ENCODE measurements around the gene ACP7.
"Not testable (repeated sequence)": the region's sequence is repeated elsewhere in the genome, so short reads cannot be mapped to it uniquely, and the experiment has no call there.

ACP7 gene

DNA sequence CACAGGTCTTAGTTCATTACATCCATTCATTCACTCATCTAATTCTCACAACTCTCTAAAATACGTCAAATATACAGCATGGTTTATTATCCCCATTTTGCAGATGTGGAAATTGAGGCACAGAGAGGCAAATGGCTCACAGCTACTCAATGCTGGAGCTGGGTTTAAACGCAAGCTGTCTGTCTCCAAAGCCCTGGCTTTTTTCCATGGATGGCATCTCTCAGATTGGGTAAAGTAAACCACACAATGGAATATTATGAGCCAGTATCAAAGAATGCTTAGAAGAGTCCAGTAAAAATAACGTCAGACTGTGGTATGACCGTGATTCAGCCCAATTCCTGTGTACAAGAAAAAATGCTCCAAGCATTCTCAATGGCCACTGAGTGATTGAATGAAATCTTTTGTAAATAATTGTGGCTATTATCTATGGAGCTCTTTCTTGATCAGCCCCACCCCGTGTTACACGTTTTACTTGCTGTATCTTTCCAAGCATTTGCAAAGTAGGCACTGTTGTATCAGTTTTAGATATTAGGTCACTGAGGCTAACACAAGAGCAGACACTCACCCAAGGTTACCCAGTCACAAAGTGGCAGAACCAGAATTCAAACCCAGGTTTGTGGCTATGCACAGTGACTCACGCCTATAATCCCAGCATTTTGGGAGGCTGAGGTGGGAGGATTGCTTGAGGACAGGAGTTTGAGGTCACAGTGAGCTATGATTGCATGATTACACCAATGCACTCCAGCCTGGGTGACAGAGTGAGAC, 5.5 kb upstream of the ACP7 start:
- no peak for DNase-seq

DNA sequence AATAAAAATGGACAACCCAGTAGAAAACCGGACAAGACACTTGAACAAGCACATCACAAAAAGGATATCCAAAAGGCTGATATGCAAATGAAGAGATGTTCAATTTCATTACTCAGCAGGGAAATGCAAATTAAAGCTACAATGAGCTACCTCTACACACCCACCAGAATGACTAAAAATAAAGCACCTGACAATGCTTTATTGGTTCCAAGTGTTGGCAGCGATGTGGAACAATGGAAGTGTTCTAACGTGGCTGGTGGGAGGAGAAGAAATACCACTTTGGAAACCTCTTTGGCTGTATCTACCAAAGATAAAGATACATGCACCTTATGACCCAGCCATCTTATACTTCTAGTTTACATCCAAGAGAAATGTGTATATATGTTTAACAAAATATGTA, 3.7 kb upstream of the ACP7 start:
- DNase-seq = no peak

DNA sequence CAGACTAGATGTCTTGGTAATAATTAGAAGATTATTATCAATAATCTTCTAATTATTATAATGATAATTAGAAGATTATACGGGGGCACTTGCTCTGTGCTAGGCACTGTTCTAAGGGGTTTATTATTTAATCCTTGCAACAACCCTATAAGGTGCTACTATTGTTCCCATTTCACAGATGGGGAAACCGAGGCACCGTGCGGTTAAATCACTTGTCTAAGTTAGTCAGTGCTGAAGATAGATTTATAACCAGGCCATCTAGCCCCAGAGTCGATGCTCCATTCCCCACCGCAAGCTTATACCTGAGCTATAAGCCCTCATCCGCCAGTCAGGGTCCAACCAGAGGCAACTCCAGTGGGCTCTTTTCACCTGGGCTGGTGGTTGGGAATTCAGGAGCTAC, 2.0 kb upstream of the ACP7 start:
- no peak for DNase-seq

DNA sequence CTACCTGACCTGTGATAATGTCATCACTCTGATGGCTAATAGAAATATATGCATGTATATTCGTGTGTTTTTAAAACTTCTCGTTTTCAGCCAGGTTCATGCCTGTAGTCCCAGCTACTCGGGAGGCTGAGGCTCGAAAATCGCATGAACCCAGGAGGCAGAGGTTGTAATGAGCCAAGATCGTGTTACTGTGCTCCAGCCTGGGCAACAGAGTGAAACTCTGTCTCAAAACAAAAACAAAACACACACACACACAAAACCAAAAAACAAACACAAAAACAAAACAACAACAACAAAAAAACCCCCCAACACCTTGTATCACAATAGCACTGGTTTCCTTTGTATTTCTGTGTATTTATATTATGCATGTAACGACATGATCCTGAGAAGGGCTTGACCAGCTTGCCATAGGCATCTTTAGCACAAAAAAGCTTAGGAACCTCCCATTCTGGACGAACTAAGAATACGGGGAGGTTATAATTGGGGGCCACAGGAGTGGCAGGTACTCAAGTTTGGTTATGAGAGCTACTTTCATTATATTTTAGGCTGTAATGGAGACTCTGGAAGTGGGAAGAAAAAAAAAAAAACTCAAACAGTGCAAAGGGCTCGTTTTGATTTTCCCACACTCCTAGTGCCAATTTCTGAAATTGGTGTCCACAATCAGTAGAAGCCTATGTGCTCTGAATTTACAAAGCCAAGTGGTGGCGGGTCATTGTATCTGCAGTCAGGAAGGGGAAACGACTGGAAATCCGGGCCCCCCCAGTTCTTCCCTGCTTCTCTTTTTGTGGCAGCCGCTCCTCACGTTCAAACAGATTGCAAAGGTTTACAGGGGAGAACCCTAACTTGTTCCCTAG, 1.2 kb upstream of the ACP7 start:
- no peak for DNase-seq

DNA sequence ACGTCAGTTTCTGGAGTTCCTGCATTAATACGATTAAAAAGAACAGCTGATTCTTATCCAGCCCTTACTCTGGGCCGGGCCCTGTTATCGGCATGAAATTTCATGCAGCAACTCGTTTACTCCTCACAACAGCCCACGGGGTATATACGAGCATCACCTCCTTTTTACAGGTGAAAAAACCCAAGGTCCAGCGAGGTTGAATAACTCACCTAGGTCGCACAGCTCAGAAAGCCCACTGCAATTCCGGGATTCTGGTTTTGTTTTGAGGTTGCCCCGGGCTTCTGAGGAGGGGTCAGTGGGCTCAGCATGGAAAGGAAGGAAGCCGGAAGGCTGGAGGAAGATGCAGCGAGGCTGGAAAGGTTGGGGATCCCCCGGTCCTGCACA, 577 bp upstream of the ACP7 start:
- DNase-seq = no peak

DNA sequence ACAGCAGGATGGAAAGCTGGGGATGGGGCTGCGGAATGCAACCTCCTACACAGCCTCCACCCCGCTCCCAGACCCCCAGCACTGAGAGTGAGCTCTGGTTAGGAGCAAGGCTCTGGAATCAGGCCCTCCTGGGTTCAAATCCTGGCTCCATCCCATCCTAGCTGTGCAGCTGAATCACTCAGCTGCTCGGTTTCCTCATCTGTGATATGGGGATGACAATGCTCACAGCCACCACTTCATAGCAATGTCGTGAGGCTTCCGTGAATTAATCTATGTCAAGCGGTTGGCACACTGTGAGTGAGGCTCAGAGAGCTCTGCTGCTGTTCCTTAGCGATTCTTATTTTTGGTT, 538 bp downstream of the ACP7 start:
- DNase-seq = no peak

DNA sequence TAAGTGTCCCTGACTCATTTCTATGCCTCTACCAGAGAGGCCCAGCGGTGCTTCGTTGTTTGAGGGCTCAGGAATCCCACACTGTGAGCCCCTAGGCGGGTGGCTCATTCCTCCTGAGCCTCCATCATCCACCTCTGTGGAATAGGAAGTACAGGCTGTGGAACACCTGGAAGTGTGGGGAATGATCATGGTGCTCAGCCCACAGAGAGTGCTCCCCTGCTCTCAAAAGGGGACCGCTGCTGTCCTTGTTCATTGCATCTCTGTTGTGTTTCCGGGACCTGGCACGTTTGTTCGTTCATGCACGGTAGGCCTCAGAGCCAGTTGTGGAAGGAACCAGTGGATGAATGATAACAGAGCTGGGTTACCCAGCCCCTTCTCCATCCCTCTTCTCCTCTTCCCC, 1.2 kb downstream of the ACP7 start:
- no peak for DNase-seq

DNA sequence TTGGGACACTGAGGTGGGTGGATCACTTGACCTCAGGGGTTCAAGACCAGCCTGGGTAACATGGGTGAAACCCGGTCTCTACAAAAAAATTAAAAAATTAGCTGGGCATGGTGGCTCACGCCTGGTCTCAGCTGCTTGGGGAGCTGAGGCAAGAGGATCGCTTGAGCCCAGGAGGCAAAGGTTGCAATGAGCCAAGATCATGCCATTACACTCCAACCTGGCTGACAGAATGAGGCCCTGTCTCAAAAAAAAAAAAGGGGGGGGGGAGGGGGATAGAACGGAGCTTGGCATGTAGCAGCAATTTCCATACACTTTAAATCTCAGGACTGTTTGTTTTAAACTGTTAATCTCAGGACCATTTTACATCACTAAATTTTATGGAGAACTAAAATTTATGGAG, 2.2 kb downstream of the ACP7 start:
- no peak for DNase-seq

DNA sequence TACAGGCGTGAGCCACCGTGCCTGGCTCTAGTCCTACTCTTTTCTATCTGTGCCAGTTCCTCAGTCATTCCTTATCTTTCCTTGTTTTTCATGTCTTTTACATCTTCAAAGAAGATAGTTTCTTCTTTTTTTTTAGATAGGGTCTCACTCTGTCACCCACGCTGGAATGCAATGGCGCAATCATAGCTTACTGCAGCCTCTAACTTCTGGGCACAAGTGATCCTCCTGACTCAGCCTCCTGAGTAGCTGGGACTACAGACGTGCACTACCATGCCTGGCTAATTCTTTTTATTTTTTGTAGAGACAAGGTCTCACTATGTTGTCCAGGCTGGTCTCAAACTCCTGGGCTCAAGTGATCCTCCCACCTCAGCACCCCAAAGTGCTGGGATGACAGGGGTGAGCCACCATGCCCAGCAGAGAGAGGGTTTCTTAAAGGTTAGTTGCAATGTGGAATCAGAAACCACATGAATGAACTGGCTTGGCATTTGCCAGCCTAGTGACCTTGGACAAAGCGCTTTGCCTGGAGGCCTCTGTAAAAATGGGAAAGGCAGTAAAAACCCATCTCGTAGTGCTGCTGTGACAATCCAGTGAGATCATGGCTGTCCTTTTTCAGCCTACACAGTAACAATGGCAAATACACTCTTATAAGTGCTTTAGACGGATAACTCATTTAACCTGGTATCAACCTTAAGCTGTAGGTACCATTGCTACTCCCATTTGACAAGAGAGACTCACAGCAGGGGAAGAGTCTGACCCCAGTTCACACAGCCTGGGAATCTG, 3.9 kb downstream of the ACP7 start:
- no peak for DNase-seq

DNA sequence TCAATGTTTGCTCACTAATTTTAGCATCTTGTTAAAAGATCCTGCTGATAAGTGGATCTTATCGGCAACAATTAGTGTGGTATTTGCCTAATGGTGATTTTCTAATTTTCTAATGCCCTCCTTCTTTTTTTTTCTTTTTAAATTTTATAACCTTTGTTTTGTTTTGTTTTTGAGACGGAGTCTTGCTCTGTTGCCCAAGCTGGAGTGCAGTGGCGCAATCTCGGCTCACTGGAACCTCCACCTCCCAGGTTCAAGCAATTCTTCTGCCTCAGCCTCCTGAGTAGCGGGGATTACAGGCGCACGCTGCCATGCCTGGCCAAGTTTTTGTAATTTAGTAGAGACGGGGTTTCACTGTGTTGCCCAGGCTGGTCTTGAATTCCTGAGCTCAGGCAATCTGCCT, 5.8 kb downstream of the ACP7 start:
- not testable (repeated sequence) for DNase-seq

DNA sequence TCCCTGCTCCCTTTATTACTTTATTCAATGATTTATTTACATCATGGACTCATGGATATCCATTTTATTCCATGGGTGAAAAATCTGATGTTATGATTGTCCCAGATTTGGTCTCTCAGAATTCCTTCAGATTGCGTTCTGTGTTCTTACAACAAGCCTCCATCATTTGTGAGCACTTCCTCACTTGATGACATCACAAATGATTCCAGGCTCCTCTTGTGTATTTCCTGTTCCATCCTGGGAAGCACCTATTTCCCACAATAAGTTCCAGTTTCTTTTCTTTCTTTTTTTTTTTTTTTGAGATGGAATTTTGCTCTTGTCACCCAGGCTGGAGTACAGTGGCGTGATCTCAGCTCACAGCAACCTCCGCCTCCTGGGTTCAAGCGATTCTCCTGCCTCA, 6.7 kb downstream of the ACP7 start:
- no peak for DNase-seq

DNA sequence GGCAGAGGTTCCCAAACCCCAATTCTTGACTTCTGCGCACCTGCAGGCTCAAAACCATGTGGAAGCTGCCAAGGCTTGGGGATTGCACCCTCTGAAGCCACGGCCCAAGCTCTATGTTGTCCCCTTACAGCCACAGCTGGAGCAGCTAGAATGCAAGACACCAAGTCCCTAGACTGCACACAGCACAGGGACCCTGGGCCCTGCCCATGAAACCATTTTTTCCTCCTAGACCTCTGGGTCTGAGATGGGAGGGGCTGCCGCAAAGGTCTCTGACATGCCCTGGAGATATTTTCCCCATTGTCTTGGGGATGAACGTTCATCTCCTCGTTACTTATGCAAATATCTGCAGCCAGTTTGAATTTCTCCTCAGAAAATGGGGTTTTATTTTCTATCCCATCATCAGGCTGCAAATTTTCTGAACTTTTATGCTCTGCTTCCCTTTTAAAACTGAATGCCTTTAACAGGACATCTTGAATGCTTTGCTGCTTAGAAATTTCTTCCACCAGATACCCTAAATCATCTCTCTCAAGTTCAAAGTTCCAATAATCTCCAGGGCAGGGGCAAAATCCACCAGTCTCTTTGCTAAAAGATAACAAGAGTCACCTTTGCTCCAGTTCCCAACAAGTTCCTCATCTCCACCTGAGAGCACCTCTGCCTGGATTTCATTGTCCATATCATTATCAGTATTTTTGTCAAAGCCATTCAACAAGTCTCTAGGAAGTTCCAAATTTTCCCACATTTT, 11.8 kb downstream of the ACP7 start:
- not testable (repeated sequence) for DNase-seq

DNA sequence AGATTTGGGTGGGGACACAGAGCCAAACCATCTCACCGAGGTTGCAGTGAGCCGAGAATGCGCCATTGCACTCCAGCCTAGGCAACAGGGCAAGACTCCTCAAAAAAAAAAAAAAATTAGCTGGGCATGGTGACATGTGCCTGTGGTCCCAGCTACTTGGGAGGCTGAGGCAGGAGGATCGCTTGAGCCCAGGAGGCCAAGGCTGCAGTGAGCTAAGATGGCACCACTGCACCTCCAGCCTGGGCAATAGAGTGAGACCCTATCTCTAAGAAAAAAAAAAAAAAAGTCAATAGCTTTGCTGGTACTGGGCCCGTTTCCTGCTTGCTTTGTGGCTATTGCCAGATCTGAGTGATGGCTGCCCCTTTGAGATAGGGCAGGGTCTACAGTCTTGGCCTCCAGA, 13.1 kb downstream of the ACP7 start:
- no peak for DNase-seq

DNA sequence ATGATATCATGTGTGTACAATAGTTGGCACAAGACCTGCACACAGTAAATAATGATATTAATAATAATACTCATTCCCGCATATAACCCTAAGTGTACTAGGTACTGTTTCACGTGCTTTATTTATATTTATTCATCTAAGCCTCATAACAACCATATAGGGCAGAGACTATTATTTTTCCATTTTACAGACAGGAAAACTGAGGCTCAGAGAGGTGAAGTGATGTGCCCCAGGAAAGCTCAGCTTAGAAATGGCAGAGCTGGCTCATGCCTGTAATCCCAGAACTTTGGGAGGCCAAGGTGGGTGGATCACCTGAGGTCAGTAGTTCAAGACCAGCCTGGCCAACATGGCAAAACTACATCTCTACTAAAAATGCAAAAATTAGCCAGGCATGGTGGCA, 13.6 kb downstream of the ACP7 start:
- DNase-seq = no peak

DNA sequence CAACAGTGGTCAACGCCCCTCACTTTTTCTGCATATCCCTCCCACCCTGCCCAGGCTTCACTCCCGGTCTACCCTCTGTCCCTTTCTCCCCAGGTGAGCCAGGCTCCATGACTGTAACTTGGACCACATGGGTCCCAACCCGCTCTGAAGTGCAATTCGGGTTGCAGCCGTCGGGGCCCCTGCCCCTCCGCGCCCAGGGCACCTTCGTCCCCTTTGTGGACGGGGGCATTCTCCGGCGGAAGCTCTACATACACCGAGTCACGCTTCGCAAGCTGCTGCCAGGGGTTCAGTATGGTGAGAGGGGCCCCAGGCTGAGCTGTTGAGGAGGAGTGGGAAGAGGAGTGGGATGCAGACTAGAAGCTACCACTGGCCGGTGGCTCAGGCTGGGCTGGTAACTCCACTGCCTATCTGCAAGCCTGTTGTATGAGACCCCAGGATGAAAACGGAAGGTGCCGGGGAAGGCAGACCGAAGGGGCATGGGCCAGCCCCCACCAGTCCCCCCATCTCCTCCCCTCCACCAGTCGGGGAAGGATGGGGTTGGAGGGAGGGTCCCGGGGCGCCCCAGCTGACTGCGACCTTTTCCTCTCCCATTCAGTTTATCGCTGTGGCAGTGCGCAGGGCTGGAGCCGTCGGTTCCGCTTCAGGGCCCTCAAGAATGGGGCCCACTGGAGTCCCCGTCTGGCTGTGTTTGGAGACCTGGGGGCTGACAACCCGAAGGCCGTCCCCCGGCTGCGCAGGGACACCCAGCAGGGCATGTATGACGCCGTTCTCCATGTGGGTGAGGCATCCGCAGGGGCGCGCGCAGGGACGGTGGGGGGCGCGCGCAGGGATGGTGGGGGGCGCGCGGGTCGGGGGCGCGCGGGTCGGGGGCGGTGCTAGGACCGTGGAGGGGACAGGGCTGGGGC, 14.4 kb downstream of the ACP7 start:
- DNase-seq = no peak

DNA sequence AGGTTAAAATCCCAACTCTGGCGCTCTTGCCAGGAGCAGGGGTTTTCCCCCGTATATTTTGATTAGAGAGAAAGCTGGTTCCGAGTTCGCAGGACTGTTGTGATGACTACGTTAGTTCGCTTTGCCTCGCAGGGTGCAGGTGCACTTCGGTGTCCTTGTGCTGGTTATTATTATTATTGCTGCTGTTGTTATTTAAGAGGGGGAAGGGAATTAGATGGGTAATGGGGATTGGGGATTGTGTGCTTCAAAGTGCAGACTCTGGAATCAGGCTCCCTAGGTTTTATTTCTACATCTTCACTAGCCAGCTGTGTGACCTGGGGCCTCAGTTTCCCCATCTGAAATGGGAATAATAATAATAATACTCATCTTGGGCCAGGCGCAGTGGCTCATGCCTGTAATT, 15.2 kb downstream of the ACP7 start:
- DNase-seq = no peak

DNA sequence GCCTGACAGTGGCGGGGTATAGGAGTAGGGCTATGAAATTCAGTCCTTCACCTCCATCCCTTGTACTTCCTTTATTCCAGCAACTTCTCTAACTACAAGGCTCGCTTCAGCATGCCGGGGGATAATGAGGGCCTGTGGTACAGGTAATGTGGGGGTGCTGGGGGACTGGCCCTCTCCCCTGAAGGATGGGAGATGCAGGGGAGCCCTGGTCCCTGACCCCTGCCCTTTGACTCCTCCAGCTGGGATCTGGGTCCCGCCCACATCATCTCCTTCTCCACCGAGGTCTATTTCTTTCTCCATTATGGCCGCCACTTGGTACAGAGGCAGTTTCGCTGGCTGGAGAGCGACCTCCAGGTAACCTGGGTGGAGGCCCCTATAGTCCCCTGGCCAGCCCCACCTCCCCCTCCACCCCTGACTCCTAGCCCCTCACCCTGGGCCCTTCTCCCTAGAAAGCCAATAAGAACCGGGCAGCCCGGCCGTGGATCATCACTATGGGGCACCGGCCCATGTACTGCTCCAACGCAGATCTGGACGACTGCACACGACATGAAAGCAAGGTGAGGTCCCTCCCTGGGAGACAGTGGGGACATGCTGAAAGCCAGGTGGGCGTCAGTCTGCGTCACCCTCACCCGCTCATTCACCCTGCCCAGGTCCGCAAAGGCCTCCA, 16.5 kb downstream of the ACP7 start:
- no peak for DNase-seq

DNA sequence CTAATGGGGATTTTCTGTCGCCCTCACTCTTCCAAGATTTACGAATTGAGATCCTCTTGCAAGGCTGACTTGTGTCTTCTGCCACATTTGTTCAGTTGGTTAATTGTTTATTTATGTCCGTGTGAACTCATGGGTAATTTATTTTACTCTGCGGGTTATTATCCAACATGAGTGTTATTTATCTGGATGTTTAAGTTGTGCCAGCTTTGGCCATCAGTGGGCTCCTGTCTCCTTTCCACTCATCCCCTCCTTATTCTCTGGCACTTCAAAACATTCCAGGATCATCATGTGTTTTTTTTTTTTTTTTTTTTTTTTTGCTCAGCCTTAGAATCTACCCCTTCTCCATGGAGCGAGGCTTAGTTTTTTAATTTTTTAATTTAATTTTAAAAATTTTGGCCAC, 19.0 kb downstream of the ACP7 start:
- no peak for DNase-seq

DNA sequence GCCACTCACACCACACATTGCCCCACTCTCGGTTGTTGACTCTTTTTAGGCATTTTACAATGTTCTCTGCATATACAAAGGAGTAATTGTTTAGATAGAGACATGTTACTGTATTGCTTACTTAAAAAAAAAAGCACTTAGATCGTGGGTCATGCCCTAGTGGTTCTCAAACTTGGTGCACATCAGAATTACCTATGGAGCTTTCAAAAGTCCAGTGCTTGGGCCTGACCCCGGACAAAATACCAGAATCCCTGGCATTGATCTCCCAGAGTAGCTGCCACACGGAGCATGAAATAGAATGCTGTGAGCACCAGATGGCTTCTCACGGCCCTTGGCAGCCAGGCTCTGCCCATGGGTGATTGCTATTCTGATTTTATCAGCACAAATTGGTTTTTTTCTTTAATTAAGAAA, 20.0 kb downstream of the ACP7 start:
- DNase-seq = no peak

DNA sequence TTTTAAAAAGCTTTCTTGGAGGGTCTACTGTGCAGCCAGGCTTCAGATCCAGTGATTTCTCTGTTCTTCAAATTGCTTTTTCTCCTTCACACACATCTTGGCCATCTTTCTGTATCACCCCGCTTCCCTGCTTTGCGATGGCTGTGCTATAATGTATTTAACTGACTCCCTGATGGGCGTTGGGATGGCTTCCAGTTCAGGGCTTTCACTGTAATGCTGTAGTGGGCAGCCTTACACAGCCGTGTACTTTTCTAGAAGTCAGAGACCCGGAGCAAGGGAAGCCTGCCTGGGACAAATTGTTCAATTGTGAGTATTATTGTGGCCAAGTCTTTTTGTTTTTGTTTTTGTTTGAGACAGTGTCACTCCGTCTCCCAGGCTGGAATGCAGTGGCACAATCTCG, 22.0 kb downstream of the ACP7 start:
- no peak for DNase-seq

DNA sequence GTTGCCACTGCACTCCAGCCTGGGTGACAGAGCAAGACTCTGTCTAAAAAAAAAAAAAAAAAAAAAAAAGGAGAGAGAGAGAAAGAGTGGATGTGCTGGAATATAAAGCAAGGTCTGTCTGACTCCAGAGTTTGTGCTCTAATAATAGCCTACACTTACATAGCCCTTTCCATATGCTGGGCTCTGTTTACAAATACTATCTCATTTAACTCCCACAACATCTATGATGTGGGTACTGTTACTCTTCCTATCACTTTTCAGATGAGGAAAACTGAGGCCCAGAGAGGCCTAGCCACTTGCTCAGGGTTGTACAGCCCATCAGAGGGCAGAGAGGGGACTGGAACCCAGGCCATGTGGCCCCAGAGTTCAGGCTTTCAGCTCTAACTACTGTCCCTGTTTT, 25.5 kb downstream of the ACP7 start:
- no peak for DNase-seq

All from NCI-H774 (cell line).